OCI-LY7 (cell line): ENCODE results near the gene MOCS3. TPM values are rescaled to one million over a fixed set of nuclear protein-coding genes. Genes with fewer than 3 reads are reported as not detected.

Source experiments
- BruUV-seq: library from RNA; stranded (reverse); fragments of 400-500 nt; replicated peaks from 2 replicates; lab custom pipeline; 2021; lab: Mats Ljungman, UMichigan
- CTCF ChIA-PET: fragments of 300-600 bp; sonication (Branson Sonifier 250); formaldehyde crosslinking; loops from one replicate; lab custom pipeline; 2022; ENCODE audit warnings: antibody characterized with exemption; ENCODE audit not compliant: unreplicated experiment; lab: Charles Lee
- POLR2A ChIA-PET: fragments of 300-600 bp; sonication (Branson Sonifier 250); formaldehyde crosslinking; loops from one replicate; lab custom pipeline; 2022; ENCODE audit warnings: antibody characterized with exemption; lab: Charles Lee
- DNase-seq: peaks from one replicate; pipeline ENCODE4 v3.0.0-alpha.2; 2015; ENCODE audit warnings: low spot score
- H2AFZ ChIP-seq: fragments of 200-600 bp; sonication (generic), shearing (Covaris generic); 2 replicates; pipeline ENCODE4 v1.6.1; 2014; ENCODE audit warnings: mild to moderate bottlenecking, antibody characterized with exemption, low read length, moderate library complexity
- H3K27ac ChIP-seq: fragments of 200-600 bp; sonication (generic); 2 replicates; pipeline ENCODE4 v1.5.1; 2014; ENCODE audit warnings: mixed run types, low read depth, mild to moderate bottlenecking, moderate library complexity, low read length, inconsistent platforms; ENCODE audit not compliant: poor library complexity, severe bottlenecking
- H3K36me3 ChIP-seq: fragments of 200-600 bp; sonication (generic); 2 replicates; pipeline ENCODE4 v1.6.1; 2014; ENCODE audit warnings: mild to moderate bottlenecking, antibody characterized with exemption, low read length, moderate library complexity, mixed read lengths; ENCODE audit not compliant: insufficient read depth
- H3K4me1 ChIP-seq: fragments of 200-600 bp; sonication (generic); 2 replicates; pipeline ENCODE4 v1.5.1; 2014; ENCODE audit warnings: mild to moderate bottlenecking, low read length; ENCODE audit not compliant: insufficient read depth, poor library complexity, severe bottlenecking
- H3K4me2 ChIP-seq: fragments of 200-600 bp; sonication (generic); 2 replicates; pipeline ENCODE4 v1.6.1; 2014; ENCODE audit warnings: mild to moderate bottlenecking, low read length
- H3K4me3 ChIP-seq: fragments of 200-600 bp; sonication (generic); 2 replicates; pipeline ENCODE4 v1.5.1; 2014; ENCODE audit warnings: mild to moderate bottlenecking, low read depth, low read length; ENCODE audit not compliant: poor library complexity, severe bottlenecking
- H3K79me2 ChIP-seq: fragments of 200-600 bp; sonication (generic); 2 replicates; pipeline ENCODE4 v1.6.1; 2016; ENCODE audit warnings: low read depth, mild to moderate bottlenecking, low read length, moderate library complexity, mixed read lengths; ENCODE audit not compliant: insufficient read depth
- H3K9me2 ChIP-seq: fragments of 200-600 bp; sonication (generic); 2 replicates; pipeline ENCODE4 v1.6.1; 2016; ENCODE audit warnings: mild to moderate bottlenecking, low read length, mixed read lengths; ENCODE audit not compliant: insufficient read depth
- H3K9me3 ChIP-seq: fragments of 200-600 bp; sonication (generic); 2 replicates; pipeline ENCODE4 v1.6.1; 2014; ENCODE audit warnings: mild to moderate bottlenecking, mixed run types, low read length, mixed read lengths
- H4K20me1 ChIP-seq: fragments of 200-600 bp; sonication (generic); 2 replicates; pipeline ENCODE4 v1.6.1; 2014; ENCODE audit warnings: mild to moderate bottlenecking, antibody characterized with exemption, low read length, moderate library complexity, mixed read lengths; ENCODE audit not compliant: insufficient read depth
- EZH2phosphoT487 ChIP-seq: fragments of 200-600 bp; sonication (generic); IDR thresholded peaks from 2 replicates; pipeline ENCODE4 v1.6.1; 2018; ENCODE audit warnings: low read depth, borderline replicate concordance, mild to moderate bottlenecking, mixed run types, antibody characterized with exemption, low read length, moderate library complexity, mixed read lengths
- intact Hi-C: fragments of 100-400 bp; cut with micrococcal nuclease; formaldehyde crosslinking; loops from one replicate; pipeline ENCODE4 v1.10.0; 2022; ENCODE audit not compliant: unreplicated experiment
- total RNA-seq, 2 experiments: library from RNA; depleted of rRNA in 1 of 2; stranded (reverse); fragments of >200 nt in 1 of 2; shearing (Covaris generic) in 1 of 2; gene quantifications; 2 replicates each; pipeline ENCODE4 v1.2.3, GENCODE V29; 2014 to 2022
- TF ChIP-seq, protein P1 (sequence below): fragments of 200-600 bp; sonication (generic); conservative IDR thresholded peaks from 2 replicates; pipeline ENCODE4 v1.5.1; 2014; ENCODE audit warnings: mild to moderate bottlenecking, antibody characterized with exemption, low read length, moderate library complexity, mixed read lengths

The MOCS3 gene
- total RNA-seq, 2 experiments from 2014 or later, result 5.8 to 7.7 TPM

GRCh38 chr20:50928469-50928868 lies 30.1 kb upstream of the MOCS3 start:
- intact Hi-C loops, result no loop called here
- Histone ChIP-seq H3K27ac (no peak overlapping the region), H3K4me3 (peak overlapping the region; percentile 93)

DNA sequence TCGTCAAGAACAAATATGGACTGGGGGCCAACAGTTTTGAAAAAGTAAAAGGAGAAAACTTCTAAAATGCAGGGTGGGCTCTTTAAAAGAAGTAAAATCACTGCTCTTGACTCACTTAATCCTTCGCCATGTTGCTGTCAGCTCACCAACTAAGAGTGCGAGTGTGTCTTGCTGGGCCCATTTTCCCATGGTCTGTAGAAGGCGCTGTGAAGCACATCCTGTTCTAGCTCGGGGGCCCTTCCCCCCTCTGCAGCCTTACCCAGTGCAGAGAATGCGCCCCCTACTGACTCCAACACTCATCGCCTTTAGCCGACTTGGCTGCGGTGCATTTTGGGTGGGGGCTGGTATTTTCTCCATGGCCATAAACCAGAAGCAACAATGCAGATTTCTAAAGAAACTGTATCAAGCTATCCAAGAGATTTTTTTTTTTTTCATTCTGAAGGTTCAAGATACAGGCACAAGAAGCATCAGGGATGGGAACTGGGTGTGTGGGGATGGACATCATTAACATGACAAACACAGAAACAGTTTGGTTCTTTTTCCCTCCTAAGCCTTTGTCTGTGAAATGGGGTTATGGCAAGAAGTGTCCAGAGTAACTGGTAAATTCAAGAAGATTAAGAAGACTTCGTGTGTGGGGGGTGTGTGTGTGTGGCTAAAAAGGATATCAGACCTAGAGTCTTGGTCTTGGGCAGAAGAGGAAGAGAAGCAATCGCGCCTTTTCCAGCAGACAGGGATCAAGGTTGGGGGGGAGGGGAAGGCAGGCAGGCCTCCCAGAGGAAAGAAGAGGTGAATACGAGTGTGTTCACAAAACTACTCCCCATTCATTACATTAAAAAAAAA lies 29.1 kb upstream of the MOCS3 start:
- H2AFZ ChIP-seq, result no peak overlapping the region
- peaks cover 84% of the 10 kb centered on the region for H3K36me3 ChIP-seq
- no TSS peak for BruUV-seq
- H3K79me2 ChIP-seq, result peaks cover 59% of the 10 kb centered on the region
- peaks cover 31% of the 10 kb centered on the region for H4K20me1 ChIP-seq
- H3K4me2 ChIP-seq, result peak overlapping the region; percentile 94
- H3K4me1 ChIP-seq, result peaks cover 59% of the 10 kb centered on the region
- no peaks in the 10 kb centered on the region for H3K9me2 ChIP-seq
- CTCF ChIA-PET, result interaction anchor here (1.3 to 2.2 kb wide), 3 partner anchors 21 to 135 kb away, joined by 3 to 8 read pairs (median 5); partner anchors contain the start of genes BCAS4, DPM1 and MOCS3
- peak overlapping the region; percentile 89 for H3K27ac ChIP-seq
- peak; percentile 97 for DNase-seq
- H3K9me3 ChIP-seq, result no peaks in the 10 kb centered on the region
- TF ChIP-seq, protein P1, sequence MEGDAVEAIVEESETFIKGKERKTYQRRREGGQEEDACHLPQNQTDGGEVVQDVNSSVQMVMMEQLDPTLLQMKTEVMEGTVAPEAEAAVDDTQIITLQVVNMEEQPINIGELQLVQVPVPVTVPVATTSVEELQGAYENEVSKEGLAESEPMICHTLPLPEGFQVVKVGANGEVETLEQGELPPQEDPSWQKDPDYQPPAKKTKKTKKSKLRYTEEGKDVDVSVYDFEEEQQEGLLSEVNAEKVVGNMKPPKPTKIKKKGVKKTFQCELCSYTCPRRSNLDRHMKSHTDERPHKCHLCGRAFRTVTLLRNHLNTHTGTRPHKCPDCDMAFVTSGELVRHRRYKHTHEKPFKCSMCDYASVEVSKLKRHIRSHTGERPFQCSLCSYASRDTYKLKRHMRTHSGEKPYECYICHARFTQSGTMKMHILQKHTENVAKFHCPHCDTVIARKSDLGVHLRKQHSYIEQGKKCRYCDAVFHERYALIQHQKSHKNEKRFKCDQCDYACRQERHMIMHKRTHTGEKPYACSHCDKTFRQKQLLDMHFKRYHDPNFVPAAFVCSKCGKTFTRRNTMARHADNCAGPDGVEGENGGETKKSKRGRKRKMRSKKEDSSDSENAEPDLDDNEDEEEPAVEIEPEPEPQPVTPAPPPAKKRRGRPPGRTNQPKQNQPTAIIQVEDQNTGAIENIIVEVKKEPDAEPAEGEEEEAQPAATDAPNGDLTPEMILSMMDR, result peak; percentile 100
- TF ChIP-seq EZH2phosphoT487, result no peak
- peak overlapping the region; percentile 93 for H3K4me3 ChIP-seq
- intact Hi-C loops, result loop anchor here (1.0 to 2.0 kb wide), 4 partner anchors 29 to 199 kb away; partner anchors contain the start of genes DPM1, MOCS3 and PARD6B
- POLR2A ChIA-PET, result interaction anchor here (0.6 to 1.5 kb wide), 3 partner anchors 18 to 135 kb away, joined by 3 to 6 read pairs (median 4); partner anchors contain the start of gene BCAS4

More at GRCh38 chr20:50928469-50928868, 30.1 kb upstream of the MOCS3 start:
- CTCF ChIA-PET, result interaction anchor here (2.2 kb wide), 1 partner anchor 134 kb away, joined by 8 read pairs; the partner anchor contains the start of gene BCAS4
- Histone ChIP-seq H3K4me2 (peak overlapping the region; percentile 94), H3K4me1 (peaks cover 69% of the 10 kb centered on the region), H3K9me3 (no peaks in the 10 kb centered on the region), H3K9me2 (no peaks in the 10 kb centered on the region), H3K36me3 (peaks cover 84% of the 10 kb centered on the region), H2AFZ (no peak overlapping the region), H3K79me2 (peaks cover 69% of the 10 kb centered on the region), H4K20me1 (peaks cover 42% of the 10 kb centered on the region)
- BruUV-seq, result no TSS peak
- POLR2A ChIA-PET, result no interaction called here
- no peak for TF ChIP-seq EZH2phosphoT487
- TF ChIP-seq, protein P1, result no peak
- no peak for DNase-seq
